HG03354 (cell line): ENCODE results near the gene C22orf42.
"Not testable (repeated sequence)": the region's sequence is repeated elsewhere in the genome, so short reads cannot be mapped to it uniquely, and the experiment has no call there.

Experiments used
- ATAC-seq: cut with Tn5 transposase; IDR thresholded peaks from one replicate; pipeline ENCODE4 v1.9.1; 2021; ENCODE audit warnings: mild to moderate bottlenecking; ENCODE audit not compliant: unreplicated experiment, poor library complexity, severe bottlenecking

Gene C22orf42

GRCh38 chr22:32191021-32191420 is 31.9 kb upstream of the C22orf42 start:
- ATAC-seq, result not testable (repeated sequence)

GRCh38 chr22:32185821-32186220 is 26.7 kb upstream of the C22orf42 start:
- ATAC-seq, result no peak

GRCh38 chr22:32183625-32184024 is 24.5 kb upstream of the C22orf42 start:
- ATAC-seq, result no peak

GRCh38 chr22:32181043-32181442 is 21.9 kb upstream of the C22orf42 start:
- ATAC-seq, result no peak

GRCh38 chr22:32177221-32177765 is 18.2 kb upstream of the C22orf42 start:
- no peak for ATAC-seq

GRCh38 chr22:32175683-32176644 is 16.9 kb upstream of the C22orf42 start:
- no peak for ATAC-seq

- ATAC-seq, result no peak
Observed at GRCh38 chr22:32175115-32175514, 16.0 kb upstream of the C22orf42 start.

GRCh38 chr22:32165681-32166080 is 6.6 kb upstream of the C22orf42 start:
- no peak for ATAC-seq

GRCh38 chr22:32164075-32164860 is 5.2 kb upstream of the C22orf42 start:
- no peak for ATAC-seq

GRCh38 chr22:32160411-32160810 is 1.3 kb upstream of the C22orf42 start:
- not testable (repeated sequence) for ATAC-seq

GRCh38 chr22:32157632-32158031 is 1.5 kb downstream of the C22orf42 start:
- ATAC-seq, result not testable (repeated sequence)

GRCh38 chr22:32154727-32155126 is 4.4 kb downstream of the C22orf42 start:
- ATAC-seq, result not testable (repeated sequence)

- not testable (repeated sequence) for ATAC-seq
Observed at GRCh38 chr22:32151641-32152040, 7.5 kb downstream of the C22orf42 start.

GRCh38 chr22:32150647-32151046 is 8.5 kb downstream of the C22orf42 start:
- ATAC-seq, result not testable (repeated sequence)

GRCh38 chr22:32148372-32148771 is 10.7 kb downstream of the C22orf42 start:
- not testable (repeated sequence) for ATAC-seq

- not testable (repeated sequence) for ATAC-seq
Observed at GRCh38 chr22:32147128-32147527, 12.0 kb downstream of the C22orf42 start.

GRCh38 chr22:32144496-32145274 is 14.4 kb downstream of the C22orf42 start:
- no peak for ATAC-seq

- ATAC-seq, result no peak
Observed at GRCh38 chr22:32142600-32142999, 16.5 kb downstream of the C22orf42 start.

GRCh38 chr22:32140688-32141087 is 18.4 kb downstream of the C22orf42 start:
- not testable (repeated sequence) for ATAC-seq
